ENCODE measurements around the gene MMP15. TPM values are rescaled to one million over a fixed set of nuclear protein-coding genes. Genes with fewer than 3 reads are reported as not detected.

Gene MMP15
- total and polyA plus RNA-seq, 2 of the 13 experiments (the other 11 are each of a cell fraction or from before 2014, with no cell fraction given) = 35.2 to 44.9 TPM

DNA sequence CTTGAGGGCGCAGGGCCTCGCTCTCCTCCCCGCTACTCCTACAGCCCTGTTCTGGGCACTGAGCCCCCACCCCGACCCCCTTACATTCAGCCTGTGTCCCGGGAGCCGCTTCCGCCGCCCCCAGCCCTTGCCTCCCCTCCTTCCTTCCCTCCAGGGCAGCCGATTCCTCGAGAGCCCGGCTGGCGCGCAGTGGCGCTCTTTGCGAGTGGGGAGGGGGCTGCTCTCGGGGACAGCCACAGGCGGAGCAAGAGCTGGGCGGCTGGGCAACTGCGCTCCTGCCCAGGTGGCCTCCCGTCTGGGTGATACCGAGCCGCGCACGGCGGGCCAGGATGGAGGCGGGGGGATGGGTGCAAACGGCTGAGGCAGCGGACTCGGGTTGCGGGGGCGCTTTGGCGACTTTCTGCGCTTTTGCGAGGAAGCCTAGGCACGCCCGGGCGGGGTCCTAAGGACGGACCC is 1.2 kb downstream of the MMP15 start (continued):
- TF ChIP-seq, protein P1, sequence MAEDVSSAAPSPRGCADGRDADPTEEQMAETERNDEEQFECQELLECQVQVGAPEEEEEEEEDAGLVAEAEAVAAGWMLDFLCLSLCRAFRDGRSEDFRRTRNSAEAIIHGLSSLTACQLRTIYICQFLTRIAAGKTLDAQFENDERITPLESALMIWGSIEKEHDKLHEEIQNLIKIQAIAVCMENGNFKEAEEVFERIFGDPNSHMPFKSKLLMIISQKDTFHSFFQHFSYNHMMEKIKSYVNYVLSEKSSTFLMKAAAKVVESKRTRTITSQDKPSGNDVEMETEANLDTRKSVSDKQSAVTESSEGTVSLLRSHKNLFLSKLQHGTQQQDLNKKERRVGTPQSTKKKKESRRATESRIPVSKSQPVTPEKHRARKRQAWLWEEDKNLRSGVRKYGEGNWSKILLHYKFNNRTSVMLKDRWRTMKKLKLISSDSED (CRISPR knock-in tag; IDR thresholded peaks at IDR 0.05) = 0 out of 2 replicates have a peak, but pooled peaks have one; percentile 24
- TF ChIP-seq RBFOX2 (IDR thresholded peaks at IDR 0.05; ENCODE audit: low read depth, low read length) (peak; percentile 45; the same call in 1 of the 2 replicates), ZFP36 (IDR thresholded peaks at IDR 0.05; ENCODE audit: borderline replicate concordance, low read depth, low read length, partially characterized antibody) (no peak), ZNF382 (CRISPR knock-in tag; IDR thresholded peaks at IDR 0.05; ENCODE audit: borderline replicate concordance) (no peak), HOXA5 (CRISPR knock-in tag; IDR thresholded peaks at IDR 0.05) (0 out of 2 replicates have a peak, but pooled peaks have one; percentile 63), SRSF4 (IDR thresholded peaks at IDR 0.05; ENCODE audit: low read depth, low read length, poor library complexity, severe bottlenecking) (no peak), ZNF282 (IDR thresholded peaks at IDR 0.05; ENCODE audit: partially characterized antibody) (no peak), NFYC (CRISPR knock-in tag; IDR thresholded peaks at IDR 0.05) (no peak), BATF2 (CRISPR knock-in tag; IDR thresholded peaks at IDR 0.05) (no peak), ZBTB7B (CRISPR knock-in tag; IDR thresholded peaks at IDR 0.05) (no peak; the same call in 1 of the 2 replicates), TOPORS (CRISPR knock-in tag; IDR thresholded peaks at IDR 0.05) (no peak), PCBP2 (optimal IDR thresholded peaks at IDR 0.05; ENCODE audit: low read depth, low read length, poor library complexity, severe bottlenecking) (no peak), GATAD2A (CRISPR knock-in tag; IDR thresholded peaks at IDR 0.05) (peak; percentile 15; the same call in 1 of the 2 replicates), ZNF3 (CRISPR knock-in tag; IDR thresholded peaks at IDR 0.05) (no peak), ZNF768 (CRISPR knock-in tag; IDR thresholded peaks at IDR 0.05) (0 out of 2 replicates have a peak, but pooled peaks have one; percentile 0), ETV5 (CRISPR knock-in tag; IDR thresholded peaks at IDR 0.05; ENCODE audit: borderline replicate concordance) (no peak), KLF9 (CRISPR knock-in tag; IDR thresholded peaks at IDR 0.05; ENCODE audit: low read depth) (no peak), HIVEP1 (CRISPR knock-in tag; IDR thresholded peaks at IDR 0.05) (no peak), CBX1 (IDR thresholded peaks at IDR 0.05; ENCODE audit: low read depth) (no peak), AHR (CRISPR knock-in tag; IDR thresholded peaks at IDR 0.05) (no peak; the same call in none of the 2 replicates), ZNF484 (CRISPR knock-in tag; IDR thresholded peaks at IDR 0.05; ENCODE audit: borderline replicate concordance, low read depth) (no peak), ZIK1 (CRISPR knock-in tag; IDR thresholded peaks at IDR 0.05; ENCODE audit: borderline replicate concordance, low read depth) (no peak)
- TF ChIP-seq, protein P2, sequence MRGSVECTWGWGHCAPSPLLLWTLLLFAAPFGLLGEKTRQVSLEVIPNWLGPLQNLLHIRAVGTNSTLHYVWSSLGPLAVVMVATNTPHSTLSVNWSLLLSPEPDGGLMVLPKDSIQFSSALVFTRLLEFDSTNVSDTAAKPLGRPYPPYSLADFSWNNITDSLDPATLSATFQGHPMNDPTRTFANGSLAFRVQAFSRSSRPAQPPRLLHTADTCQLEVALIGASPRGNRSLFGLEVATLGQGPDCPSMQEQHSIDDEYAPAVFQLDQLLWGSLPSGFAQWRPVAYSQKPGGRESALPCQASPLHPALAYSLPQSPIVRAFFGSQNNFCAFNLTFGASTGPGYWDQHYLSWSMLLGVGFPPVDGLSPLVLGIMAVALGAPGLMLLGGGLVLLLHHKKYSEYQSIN (CRISPR knock-in tag; IDR thresholded peaks at IDR 0.05; ENCODE audit: borderline replicate concordance) = no peak
- TF ChIP-seq, protein P3, sequence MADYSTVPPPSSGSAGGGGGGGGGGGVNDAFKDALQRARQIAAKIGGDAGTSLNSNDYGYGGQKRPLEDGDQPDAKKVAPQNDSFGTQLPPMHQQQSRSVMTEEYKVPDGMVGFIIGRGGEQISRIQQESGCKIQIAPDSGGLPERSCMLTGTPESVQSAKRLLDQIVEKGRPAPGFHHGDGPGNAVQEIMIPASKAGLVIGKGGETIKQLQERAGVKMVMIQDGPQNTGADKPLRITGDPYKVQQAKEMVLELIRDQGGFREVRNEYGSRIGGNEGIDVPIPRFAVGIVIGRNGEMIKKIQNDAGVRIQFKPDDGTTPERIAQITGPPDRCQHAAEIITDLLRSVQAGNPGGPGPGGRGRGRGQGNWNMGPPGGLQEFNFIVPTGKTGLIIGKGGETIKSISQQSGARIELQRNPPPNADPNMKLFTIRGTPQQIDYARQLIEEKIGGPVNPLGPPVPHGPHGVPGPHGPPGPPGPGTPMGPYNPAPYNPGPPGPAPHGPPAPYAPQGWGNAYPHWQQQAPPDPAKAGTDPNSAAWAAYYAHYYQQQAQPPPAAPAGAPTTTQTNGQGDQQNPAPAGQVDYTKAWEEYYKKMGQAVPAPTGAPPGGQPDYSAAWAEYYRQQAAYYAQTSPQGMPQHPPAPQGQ (CRISPR knock-in tag; IDR thresholded peaks at IDR 0.05; ENCODE audit: borderline replicate concordance) = no peak

All from HepG2 (cell line).